HG02973 (cell line): ENCODE data around the gene UIMC1.

Experiments
- ATAC-seq: cut with Tn5 transposase; IDR thresholded peaks from one replicate; pipeline ENCODE4 v1.9.1; 2021; ENCODE audit warnings: moderate library complexity; ENCODE audit not compliant: unreplicated experiment

The UIMC1 gene

GRCh38 chr5:176956756-176957155 lies 49.8 kb downstream of the UIMC1 start:
- no peak for ATAC-seq

GRCh38 chr5:176955895-176956294 lies 50.7 kb downstream of the UIMC1 start:
- no peak for ATAC-seq

- no peak for ATAC-seq
These were observed 52.5 kb downstream of the UIMC1 start for GRCh38 chr5:176954050-176954449.

DNA sequence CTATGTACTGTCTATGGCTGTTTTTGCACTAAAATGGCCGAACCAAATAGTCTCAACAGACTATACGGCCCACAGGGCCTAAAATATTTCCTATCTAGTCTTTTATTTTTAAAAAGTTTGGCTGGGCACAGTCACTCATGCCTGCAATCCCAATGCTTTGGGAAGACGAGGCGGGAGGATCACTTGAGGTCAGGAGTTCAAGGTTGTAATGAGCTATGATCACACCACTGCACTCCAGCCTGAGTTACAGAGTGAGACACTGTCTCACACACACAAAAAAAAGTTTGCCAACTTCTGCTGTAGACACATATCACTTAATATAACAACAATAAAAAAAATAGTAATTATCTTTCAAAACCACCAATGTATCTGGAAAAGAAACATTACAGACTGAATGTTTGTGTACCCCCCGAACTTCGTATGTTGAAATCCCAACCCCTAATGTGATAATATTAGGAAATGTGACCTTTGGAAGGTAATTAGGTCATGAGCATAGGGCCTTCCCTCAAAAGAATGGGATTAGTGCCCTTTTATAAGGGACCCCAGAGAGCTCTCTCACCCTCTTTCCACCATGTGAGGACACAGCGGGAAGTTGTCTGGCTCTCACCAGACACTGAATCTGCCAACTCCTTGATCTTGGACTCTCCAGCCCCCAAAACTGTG lies 53.9 kb downstream of the UIMC1 start:
- no peak for ATAC-seq

DNA sequence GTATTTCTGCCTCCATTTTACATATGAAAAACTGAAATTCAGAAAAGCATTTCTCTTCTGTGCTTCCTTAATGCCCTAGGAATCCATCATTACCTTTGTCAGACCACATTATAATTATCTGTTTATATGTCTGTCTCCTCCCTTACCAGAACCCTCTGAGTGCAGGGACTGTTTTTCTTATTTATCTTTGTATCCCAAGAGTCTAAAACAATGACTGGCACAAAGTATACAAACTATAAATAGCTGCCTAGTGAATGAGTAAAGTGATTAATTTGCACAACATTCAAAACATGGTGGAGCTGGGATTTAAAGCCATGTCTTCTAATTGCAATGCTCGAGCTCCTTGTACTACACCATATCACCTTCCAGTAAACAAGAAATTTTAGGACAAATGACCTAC lies 58.1 kb downstream of the UIMC1 start:
- no peak for ATAC-seq

- no peak for ATAC-seq
These were observed 58.7 kb downstream of the UIMC1 start for GRCh38 chr5:176947847-176948246.

DNA sequence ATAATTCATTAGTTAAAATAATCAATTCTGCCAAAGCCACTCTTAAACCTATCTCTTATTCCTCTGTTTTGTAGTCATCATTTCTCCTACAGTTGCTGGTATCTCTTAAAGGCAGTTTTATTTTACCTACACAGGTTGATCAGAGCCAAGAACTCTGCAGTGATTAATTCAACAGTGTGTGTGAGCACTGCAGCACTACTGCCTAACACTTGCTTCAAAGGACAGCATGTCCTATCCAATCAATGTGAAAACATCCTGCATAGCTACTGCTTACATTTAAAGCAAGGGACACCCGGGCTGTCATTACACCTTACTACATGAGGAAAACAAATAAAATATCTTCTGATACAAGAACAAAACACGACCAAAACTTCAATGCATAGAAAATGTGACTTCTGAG lies 62.3 kb downstream of the UIMC1 start:
- no peak for ATAC-seq

DNA sequence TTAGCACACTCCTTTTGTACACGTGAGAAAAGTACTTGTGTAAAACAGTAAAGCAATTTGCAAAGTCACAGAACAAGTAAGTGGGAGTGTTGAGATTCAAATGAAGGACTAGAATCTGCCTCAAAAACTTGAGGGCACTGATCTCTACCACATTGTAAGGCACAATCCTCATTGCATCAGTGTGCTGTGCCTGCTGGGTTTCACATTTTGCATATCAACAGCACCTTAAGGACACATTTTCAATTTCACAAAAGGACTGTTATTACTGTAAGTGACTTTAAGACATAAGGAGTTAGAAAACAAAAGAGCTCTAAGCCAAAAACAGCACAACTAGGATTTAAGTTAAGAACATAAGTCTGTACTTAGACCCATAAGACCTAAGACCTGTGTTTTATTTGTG lies 62.8 kb downstream of the UIMC1 start:
- no peak for ATAC-seq

DNA sequence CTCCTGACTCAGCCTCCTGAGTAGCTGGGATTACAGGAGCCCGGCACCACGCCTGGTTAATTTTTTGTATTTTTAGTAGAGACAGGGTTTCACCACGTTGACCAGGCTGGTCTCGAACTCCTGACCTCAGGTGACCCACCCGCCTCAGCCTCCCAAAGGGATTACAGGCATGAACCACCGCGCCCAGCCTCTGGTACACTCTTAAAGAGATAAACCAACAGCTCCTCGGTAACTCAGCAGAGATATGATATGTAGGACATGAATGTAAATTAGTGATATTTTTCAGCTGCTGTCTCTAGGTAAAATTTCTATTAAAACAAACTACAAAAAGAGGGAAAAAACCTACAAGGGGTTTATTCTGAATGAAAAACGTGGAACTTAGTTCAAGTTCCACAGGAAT lies 64.6 kb downstream of the UIMC1 start:
- no peak for ATAC-seq

DNA sequence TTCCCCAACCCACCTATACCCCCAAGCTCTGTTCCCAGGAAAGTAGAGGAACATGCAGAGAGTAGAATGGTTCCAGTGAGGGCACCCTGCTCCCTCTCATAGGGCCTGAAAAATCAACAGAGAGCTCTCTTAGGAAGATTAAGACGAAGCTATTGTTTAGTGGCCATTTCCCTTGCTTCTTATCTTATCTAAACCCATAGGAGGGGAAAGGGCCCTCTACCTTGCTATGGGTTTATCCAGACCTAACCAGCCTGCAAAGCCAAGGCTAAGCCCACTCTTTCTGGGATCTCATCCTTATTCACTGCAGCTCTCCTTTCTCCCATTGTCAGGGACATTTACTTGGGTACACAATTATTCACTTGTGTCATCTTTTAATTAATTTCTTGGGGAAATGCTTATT lies 68.1 kb downstream of the UIMC1 start:
- ATAC-seq, result no peak

- no peak for ATAC-seq
These were observed 71.6 kb downstream of the UIMC1 start for GRCh38 chr5:176935017-176935416.

- ATAC-seq, result no peak
These were observed 72.2 kb downstream of the UIMC1 start for GRCh38 chr5:176934309-176934930.

DNA sequence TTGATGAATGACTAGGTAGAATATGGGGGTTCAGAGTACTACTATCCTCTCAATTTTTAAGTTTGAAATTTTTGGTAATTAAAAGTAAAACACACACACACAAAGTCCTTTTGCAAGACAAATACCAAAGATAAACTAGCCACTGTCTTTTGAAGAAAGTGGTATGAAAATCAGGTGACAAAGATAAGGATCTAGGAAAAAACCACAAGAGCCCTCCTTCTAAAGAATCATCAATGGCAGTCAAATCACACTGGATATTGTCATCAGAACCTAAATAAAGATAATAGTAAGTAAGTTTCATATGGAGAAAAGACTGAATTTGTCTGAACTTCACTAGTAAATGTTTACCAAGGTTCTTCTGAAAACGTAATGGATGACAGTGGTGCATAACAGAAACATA lies 76.9 kb downstream of the UIMC1 start:
- no peak for ATAC-seq

GRCh38 chr5:176927562-176927961 lies 79.0 kb downstream of the UIMC1 start:
- no peak for ATAC-seq

GRCh38 chr5:176922817-176923216 lies 83.8 kb downstream of the UIMC1 start:
- ATAC-seq, result no peak

- ATAC-seq, result no peak
These were observed 84.9 kb downstream of the UIMC1 start for GRCh38 chr5:176921714-176922113.

GRCh38 chr5:176918613-176919012 lies 88.0 kb downstream of the UIMC1 start:
- ATAC-seq, result no peak

DNA sequence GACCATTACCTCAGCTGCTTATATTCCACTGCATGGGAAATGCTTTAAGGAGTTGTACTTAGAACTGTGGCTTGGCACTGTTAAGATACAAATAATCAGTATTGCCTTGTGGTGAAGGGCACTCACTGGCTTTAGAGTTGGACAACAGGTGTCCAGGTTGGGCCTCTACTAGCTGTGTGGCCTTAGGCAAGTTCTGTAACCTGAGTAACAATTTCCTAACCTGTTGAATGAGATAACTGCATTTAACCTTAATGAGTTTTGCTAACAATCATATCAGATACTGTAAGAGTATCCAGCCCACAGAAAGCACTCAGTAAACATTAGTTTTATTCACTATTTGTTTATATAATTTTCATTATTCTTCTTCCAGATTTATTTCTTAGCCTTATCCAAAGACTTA lies 90.2 kb downstream of the UIMC1 start:
- ATAC-seq, result no peak

DNA sequence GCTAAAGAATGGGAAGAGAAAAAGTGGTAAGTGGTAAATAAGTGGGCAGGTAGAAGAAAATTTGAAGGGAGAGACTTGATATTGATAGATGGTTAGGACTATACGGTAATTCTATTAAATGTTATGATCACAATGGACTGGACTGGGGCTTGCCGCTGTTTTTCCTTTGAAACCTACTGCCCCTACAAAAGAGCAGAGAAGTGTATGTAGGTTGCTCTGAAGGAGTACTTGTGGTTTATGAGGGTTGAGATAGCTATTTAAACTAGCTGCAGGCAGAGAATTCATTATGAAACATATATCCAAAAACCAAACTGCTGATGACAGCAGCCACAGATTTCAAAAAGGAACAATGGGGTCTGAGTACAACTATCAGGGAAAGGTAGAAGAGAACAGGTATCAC lies 90.7 kb downstream of the UIMC1 start:
- ATAC-seq, result no peak

GRCh38 chr5:176912115-176912514 lies 94.5 kb downstream of the UIMC1 start:
- ATAC-seq, result no peak

- ATAC-seq, result no peak
These were observed 97.8 kb downstream of the UIMC1 start for GRCh38 chr5:176908675-176909368.

- ATAC-seq, result no peak
These were observed 99.8 kb downstream of the UIMC1 start for GRCh38 chr5:176906796-176907195.
